ENCODE data around the gene PTGDS.

Gene PTGDS

DNA sequence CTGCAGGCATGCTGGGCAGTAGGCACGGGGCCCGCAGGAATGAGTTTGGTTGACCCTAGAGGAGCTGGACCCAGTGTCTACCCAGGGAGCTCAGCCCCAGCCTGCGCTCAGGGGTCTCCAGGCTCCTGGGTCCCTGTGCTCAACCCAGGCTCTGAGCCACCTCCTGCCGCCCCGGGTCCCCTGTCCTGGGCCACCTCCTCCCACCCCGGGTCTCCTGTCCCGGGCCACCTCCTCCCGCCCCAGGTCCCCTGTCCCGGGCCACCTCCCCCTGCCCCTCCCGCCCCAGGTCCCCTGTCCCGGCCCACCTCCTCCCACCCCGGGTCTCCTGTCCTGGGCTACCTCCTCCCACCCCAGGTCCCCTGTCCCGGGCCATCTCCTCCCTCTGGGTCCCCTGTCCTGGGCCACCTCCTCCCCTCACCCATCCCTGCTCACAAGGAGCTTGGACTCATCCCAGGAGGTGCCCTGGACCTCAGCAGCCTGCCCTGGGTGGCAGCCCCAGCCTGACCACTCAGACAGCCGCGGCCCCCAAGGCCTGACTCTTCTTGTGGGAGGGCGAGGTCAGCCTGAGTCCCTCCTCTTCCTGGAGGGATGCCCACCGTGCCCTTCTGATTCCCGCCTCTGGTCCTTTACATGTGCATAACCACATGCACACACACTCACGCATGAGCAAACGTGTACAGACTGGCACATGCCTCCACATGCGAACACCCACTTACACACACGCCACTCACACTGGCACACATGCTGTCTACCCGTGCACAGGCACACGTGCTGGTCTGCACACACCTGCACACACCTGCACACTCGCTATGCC lies 22.8 kb upstream of the PTGDS start:
- no peak for TF ChIP-seq FOXM1 (IDR thresholded peaks at IDR 0.05; ENCODE audit: borderline replicate concordance, low read depth)

DNA sequence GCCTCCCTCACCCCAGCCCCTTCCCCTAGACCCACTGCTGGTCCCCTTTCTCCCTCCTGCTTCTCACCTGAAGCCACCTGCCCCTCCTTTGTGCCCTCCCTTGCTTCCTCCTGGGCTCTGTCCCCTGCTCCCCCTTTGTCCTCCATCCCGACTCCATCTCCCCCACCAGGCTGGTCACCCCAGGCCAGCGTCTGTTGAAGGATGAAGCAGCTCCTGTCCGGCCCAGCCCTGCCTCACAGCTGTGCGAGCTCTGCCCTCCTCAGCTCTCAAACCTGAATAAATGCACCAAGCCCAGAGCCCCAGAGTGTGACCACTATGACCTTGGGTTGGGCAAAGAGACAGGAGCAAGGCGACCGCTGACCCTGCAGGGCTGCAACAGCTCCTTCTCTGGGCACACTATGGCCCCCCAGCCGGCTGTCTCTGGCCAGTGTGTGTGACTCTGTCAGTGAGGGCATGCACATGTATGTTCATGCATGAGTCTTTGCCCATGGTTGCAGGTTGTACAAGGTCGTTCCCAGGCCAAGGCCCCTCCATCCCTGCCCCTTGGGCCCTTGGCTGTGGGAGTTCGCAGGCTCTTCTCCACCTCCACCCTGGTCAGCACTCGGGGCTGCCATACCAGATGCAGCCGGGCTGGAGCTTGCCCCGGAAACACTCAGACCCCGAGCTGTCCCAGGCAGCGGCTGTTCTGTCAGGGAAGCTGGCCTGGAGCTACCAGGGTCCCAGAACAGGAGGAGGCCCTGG lies 21.9 kb upstream of the PTGDS start:
- TF ChIP-seq EGR1 (IDR thresholded peaks at IDR 0.05) = no peak
- TF ChIP-seq, protein P1, sequence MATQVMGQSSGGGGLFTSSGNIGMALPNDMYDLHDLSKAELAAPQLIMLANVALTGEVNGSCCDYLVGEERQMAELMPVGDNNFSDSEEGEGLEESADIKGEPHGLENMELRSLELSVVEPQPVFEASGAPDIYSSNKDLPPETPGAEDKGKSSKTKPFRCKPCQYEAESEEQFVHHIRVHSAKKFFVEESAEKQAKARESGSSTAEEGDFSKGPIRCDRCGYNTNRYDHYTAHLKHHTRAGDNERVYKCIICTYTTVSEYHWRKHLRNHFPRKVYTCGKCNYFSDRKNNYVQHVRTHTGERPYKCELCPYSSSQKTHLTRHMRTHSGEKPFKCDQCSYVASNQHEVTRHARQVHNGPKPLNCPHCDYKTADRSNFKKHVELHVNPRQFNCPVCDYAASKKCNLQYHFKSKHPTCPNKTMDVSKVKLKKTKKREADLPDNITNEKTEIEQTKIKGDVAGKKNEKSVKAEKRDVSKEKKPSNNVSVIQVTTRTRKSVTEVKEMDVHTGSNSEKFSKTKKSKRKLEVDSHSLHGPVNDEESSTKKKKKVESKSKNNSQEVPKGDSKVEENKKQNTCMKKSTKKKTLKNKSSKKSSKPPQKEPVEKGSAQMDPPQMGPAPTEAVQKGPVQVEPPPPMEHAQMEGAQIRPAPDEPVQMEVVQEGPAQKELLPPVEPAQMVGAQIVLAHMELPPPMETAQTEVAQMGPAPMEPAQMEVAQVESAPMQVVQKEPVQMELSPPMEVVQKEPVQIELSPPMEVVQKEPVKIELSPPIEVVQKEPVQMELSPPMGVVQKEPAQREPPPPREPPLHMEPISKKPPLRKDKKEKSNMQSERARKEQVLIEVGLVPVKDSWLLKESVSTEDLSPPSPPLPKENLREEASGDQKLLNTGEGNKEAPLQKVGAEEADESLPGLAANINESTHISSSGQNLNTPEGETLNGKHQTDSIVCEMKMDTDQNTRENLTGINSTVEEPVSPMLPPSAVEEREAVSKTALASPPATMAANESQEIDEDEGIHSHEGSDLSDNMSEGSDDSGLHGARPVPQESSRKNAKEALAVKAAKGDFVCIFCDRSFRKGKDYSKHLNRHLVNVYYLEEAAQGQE (IDR thresholded peaks at IDR 0.05; ENCODE audit: low read depth) = no peak
- TF ChIP-seq YY1 (IDR thresholded peaks at IDR 0.05; ENCODE audit: low read depth) = no peak
- no peak for TF ChIP-seq CREB1 (IDR thresholded peaks at IDR 0.05; ENCODE audit: low read depth)
- TF ChIP-seq TCF12 (IDR thresholded peaks at IDR 0.05; ENCODE audit: low read depth) = no peak
- TF ChIP-seq RAD21 (IDR thresholded peaks at IDR 0.05; ENCODE audit: low read depth) = no peak
- TF ChIP-seq NFIC (IDR thresholded peaks at IDR 0.05) = no peak
- TF ChIP-seq, protein P2, sequence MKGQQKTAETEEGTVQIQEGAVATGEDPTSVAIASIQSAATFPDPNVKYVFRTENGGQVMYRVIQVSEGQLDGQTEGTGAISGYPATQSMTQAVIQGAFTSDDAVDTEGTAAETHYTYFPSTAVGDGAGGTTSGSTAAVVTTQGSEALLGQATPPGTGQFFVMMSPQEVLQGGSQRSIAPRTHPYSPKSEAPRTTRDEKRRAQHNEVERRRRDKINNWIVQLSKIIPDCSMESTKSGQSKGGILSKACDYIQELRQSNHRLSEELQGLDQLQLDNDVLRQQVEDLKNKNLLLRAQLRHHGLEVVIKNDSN (IDR thresholded peaks at IDR 0.05) = no peak
- no peak for TF ChIP-seq ZBTB7A (IDR thresholded peaks at IDR 0.05; ENCODE audit: low read depth)
- TF ChIP-seq, protein P3, sequence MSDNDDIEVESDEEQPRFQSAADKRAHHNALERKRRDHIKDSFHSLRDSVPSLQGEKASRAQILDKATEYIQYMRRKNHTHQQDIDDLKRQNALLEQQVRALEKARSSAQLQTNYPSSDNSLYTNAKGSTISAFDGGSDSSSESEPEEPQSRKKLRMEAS (IDR thresholded peaks at IDR 0.05) = no peak

DNA sequence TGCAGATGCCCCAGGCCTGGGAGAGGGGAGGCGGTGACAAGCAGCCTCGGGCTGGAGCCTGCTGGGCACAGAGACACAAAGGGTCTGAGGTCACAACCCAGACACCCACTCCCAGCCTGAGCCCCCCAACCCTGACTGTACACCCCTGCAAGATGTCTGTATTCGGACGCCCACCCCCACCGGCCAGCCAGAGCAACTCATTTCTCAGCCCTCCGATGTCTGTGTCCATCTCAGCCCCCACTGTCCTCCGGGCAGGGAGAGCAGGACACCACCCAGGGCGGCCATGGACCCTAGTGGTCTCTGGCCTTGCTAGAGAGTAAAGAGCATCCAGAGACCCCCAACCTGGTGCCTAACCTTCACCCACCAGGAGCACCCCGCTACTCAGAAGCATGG lies 21.4 kb upstream of the PTGDS start:
- TF ChIP-seq TCF12 (IDR thresholded peaks at IDR 0.05; ENCODE audit: low read depth) = no peak
- no peak for TF ChIP-seq EP300 (IDR thresholded peaks at IDR 0.05; ENCODE audit: borderline replicate concordance)
- no peak for TF ChIP-seq CEBPB (IDR thresholded peaks at IDR 0.05)
- TF ChIP-seq CREB1 (IDR thresholded peaks at IDR 0.05; ENCODE audit: low read depth) = no peak
- TF ChIP-seq, protein P3 (IDR thresholded peaks at IDR 0.05) = no peak
- TF ChIP-seq NFIC (IDR thresholded peaks at IDR 0.05) = no peak
- TF ChIP-seq YY1 (IDR thresholded peaks at IDR 0.05; ENCODE audit: low read depth) = no peak
- TF ChIP-seq ZBTB7A (IDR thresholded peaks at IDR 0.05; ENCODE audit: low read depth) = no peak
- TF ChIP-seq, protein P1 (IDR thresholded peaks at IDR 0.05; ENCODE audit: low read depth) = no peak
- TF ChIP-seq, protein P2 (IDR thresholded peaks at IDR 0.05) = no peak
- TF ChIP-seq TAF1 (IDR thresholded peaks at IDR 0.05; ENCODE audit: low read depth) = no peak
- no peak for TF ChIP-seq EGR1 (IDR thresholded peaks at IDR 0.05)
- no peak for TF ChIP-seq TEAD4 (IDR thresholded peaks at IDR 0.05)
- no peak for TF ChIP-seq FOXM1 (IDR thresholded peaks at IDR 0.05; ENCODE audit: borderline replicate concordance, low read depth)
- TF ChIP-seq RAD21 (IDR thresholded peaks at IDR 0.05; ENCODE audit: low read depth) = no peak

DNA sequence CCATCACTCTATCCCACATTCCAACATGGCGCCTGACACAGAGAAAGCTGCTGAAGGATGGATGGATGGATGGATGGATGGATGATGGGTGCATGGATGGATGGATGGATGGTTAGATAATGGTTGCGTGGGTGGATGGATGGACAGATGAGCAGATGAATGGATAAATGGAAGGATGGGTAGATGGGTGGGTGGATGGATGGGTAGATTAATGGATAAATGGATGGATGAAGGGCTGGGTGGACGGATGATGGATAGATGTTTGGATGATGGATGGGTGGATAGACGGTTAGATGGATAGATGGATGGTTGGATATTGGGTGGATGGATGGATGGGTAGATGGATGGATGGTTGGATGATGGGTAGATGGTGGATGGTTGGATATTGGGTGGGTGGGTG lies 20.7 kb upstream of the PTGDS start:
- TF ChIP-seq TCF12 (IDR thresholded peaks at IDR 0.05; ENCODE audit: low read depth) (no peak), ZBTB7A (IDR thresholded peaks at IDR 0.05; ENCODE audit: low read depth) (no peak), CREB1 (IDR thresholded peaks at IDR 0.05; ENCODE audit: low read depth) (no peak), EP300 (IDR thresholded peaks at IDR 0.05; ENCODE audit: borderline replicate concordance) (no peak), EGR1 (IDR thresholded peaks at IDR 0.05) (no peak), RAD21 (IDR thresholded peaks at IDR 0.05; ENCODE audit: low read depth) (no peak), TEAD4 (IDR thresholded peaks at IDR 0.05) (no peak), FOXM1 (IDR thresholded peaks at IDR 0.05; ENCODE audit: borderline replicate concordance, low read depth) (no peak), YY1 (IDR thresholded peaks at IDR 0.05; ENCODE audit: low read depth) (no peak), CEBPB (IDR thresholded peaks at IDR 0.05) (no peak), TAF1 (IDR thresholded peaks at IDR 0.05; ENCODE audit: low read depth) (no peak), NFIC (IDR thresholded peaks at IDR 0.05) (no peak)
- TF ChIP-seq, protein P3 (IDR thresholded peaks at IDR 0.05) = no peak
- TF ChIP-seq, protein P1 (IDR thresholded peaks at IDR 0.05; ENCODE audit: low read depth) = no peak
- TF ChIP-seq, protein P2 (IDR thresholded peaks at IDR 0.05) = no peak
